Keratinocyte (primary cell): ENCODE data around the gene IGFLR1. TPM values are rescaled to one million over a fixed set of nuclear protein-coding genes. Genes with fewer than 3 reads are reported as not detected.

Experiments used
- DNase-seq: peaks from one replicate; pipeline ENCODE4 v3.0.0-alpha.2; 2011; ENCODE audit warnings: low read depth, missing footprints, low spot score
- FAIRE-seq: peaks from 2 replicates; lab custom pipeline; 2011; peaks lifted over from hg19 to GRCh38; lab: Jason Lieb, UNC
- H2AFZ ChIP-seq: 2 replicates; pipeline ENCODE4 v1.6.0; 2012; ENCODE audit warnings: low read length, control low read depth, inconsistent platforms; ENCODE audit not compliant: control insufficient read depth
- H3K27ac ChIP-seq: 2 replicates; pipeline ENCODE4 v1.5.1; 2011; ENCODE audit warnings: low read length; ENCODE audit not compliant: control insufficient read depth, insufficient read depth
- H3K27me3 ChIP-seq: 3 replicates; pipeline ENCODE4 v1.6.0; 2011; ENCODE audit warnings: low read length; ENCODE audit not compliant: control insufficient read depth, insufficient read depth; ENCODE audit errors: extremely low read depth
- H3K36me3 ChIP-seq, 2 experiments: 2 replicates in 1 of 2; 3 replicates in 1 of 2; pipeline ENCODE4 v1.5.1; 2011; ENCODE audit warnings: low read length in 2 of 2, mild to moderate bottlenecking in 1 of 2; ENCODE audit not compliant: control insufficient read depth in 2 of 2, insufficient read depth in 2 of 2; ENCODE audit errors: extremely low read depth in 1 of 2
- H3K4me1 ChIP-seq: 3 replicates; pipeline ENCODE4 v1.5.1; 2011; ENCODE audit warnings: low read length; ENCODE audit not compliant: control insufficient read depth, insufficient read depth; ENCODE audit errors: extremely low read depth
- H3K4me2 ChIP-seq: 3 replicates; pipeline ENCODE4 v1.6.0; 2011; ENCODE audit warnings: low read depth, low read length; ENCODE audit not compliant: control insufficient read depth, insufficient read depth; ENCODE audit errors: extremely low read depth
- H3K4me3 ChIP-seq, 3 experiments: fragments of 200-600 bp in 1 of 3; sonication (generic) in 1 of 3; 2 replicates in 2 of 3; 3 replicates in 1 of 3; pipeline ENCODE4 v1.5.1; 2011 to 2016; ENCODE audit warnings: low read length in 3 of 3, mild to moderate bottlenecking in 3 of 3, control low read depth in 2 of 3, inconsistent platforms in 1 of 3, low read depth in 1 of 3, mixed read lengths in 1 of 3, mixed run types in 1 of 3, moderate library complexity in 1 of 3; ENCODE audit not compliant: control insufficient read depth in 2 of 3, insufficient read depth in 2 of 3; ENCODE audit errors: extremely low read depth in 1 of 3
- H3K79me2 ChIP-seq: 2 replicates; pipeline ENCODE4 v1.6.0; 2012; ENCODE audit warnings: low read length; ENCODE audit not compliant: control insufficient read depth, insufficient read depth
- H3K9ac ChIP-seq: 3 replicates; pipeline ENCODE4 v1.6.0; 2011; ENCODE audit warnings: low read length; ENCODE audit not compliant: control insufficient read depth, insufficient read depth; ENCODE audit errors: extremely low read depth
- H3K9me1 ChIP-seq: 3 replicates; pipeline ENCODE4 v1.6.0; 2011; ENCODE audit warnings: low read length; ENCODE audit not compliant: control insufficient read depth, insufficient read depth; ENCODE audit errors: extremely low read depth
- H3K9me3 ChIP-seq: 2 replicates; pipeline ENCODE4 v1.5.1; 2012; ENCODE audit warnings: low read depth, low read length; ENCODE audit not compliant: control insufficient read depth
- H4K20me1 ChIP-seq: 3 replicates; pipeline ENCODE4 v1.6.0; 2011; ENCODE audit warnings: low read length; ENCODE audit not compliant: control insufficient read depth, insufficient read depth; ENCODE audit errors: extremely low read depth
- CTCF ChIP-seq, 3 experiments: IDR thresholded peaks in 1 of 3; conservative IDR thresholded peaks in 1 of 3; optimal IDR thresholded peaks in 1 of 3; 2 replicates in 2 of 3; 3 replicates in 1 of 3; pipeline versions ENCODE3 to v1.5.1; 2011; ENCODE audit warnings: low read length in 3 of 3, mild to moderate bottlenecking in 3 of 3, moderate library complexity in 2 of 3, control low read depth in 1 of 3, inconsistent platforms in 1 of 3; ENCODE audit not compliant: insufficient read depth in 2 of 3; ENCODE audit errors: extremely low read depth in 1 of 3
- EZH2 ChIP-seq: IDR thresholded peaks from one replicate; pipeline ENCODE4 v1.6.1; 2012; ENCODE audit warnings: inconsistent platforms, mild to moderate bottlenecking, low read length, moderate library complexity
- dilution Hi-C: fragments of 300-500 bp; cut with MboI; formaldehyde crosslinking; loops from one replicate; pipeline ENCODE4 v1.7.0; 2020; ENCODE audit warnings: low sequenced_read_pairs; ENCODE audit not compliant: extremely low pct_ligation_motif_present
- polyA plus RNA-seq, 5 experiments: library from polyadenylated mRNA; depleted of rRNA in 3 of 5; stranded (reverse) in 3 of 5; stranded (forward) in 1 of 5; unstranded in 1 of 5; fragments of >200 nt; gene quantifications; 1 replicate in 1 of 5; 2 replicates in 3 of 5; 3 replicates in 1 of 5; pipeline versions ENCODE4 v1.2.1 to v1.2.3, GENCODE V29; 2011 to 2012; ENCODE audit warnings: missing spikeins in 2 of 5, low read depth in 1 of 5, low replicate concordance in 1 of 5

IGFLR1 gene
- polyA plus RNA-seq, 1 donor (not counting 4 experiments of a cell fraction or from before 2014, with no cell fraction given) = 0.34 TPM

GRCh38 chr19:35783469-35784434, 41.5 kb upstream of the IGFLR1 start:
- Histone ChIP-seq H4K20me1 (peaks cover 2% of the 10 kb centered on the region), H3K4me2 (no peak overlapping the region), H3K9me1 (no peaks in the 10 kb centered on the region), H3K36me3 (no peaks in the 10 kb centered on the region), H3K79me2 (no peaks in the 10 kb centered on the region), H3K9ac (no peak overlapping the region), H3K27me3 (no peaks in the 10 kb centered on the region), H2AFZ (no peak overlapping the region), H3K4me1 (no peaks in the 10 kb centered on the region), H3K9me3 (no peaks in the 10 kb centered on the region), H3K4me3 (no peak overlapping the region), H3K27ac (no peak overlapping the region)
- FAIRE-seq (no peak), DNase-seq (no peak)
- dilution Hi-C loops = no loop called here
- no peak for TF ChIP-seq CTCF (optimal IDR thresholded peaks at IDR 0.05 in 1 of 3, IDR thresholded peaks at IDR 0.05 in 1 of 3, conservative IDR thresholded peaks at IDR 0.05 in 1 of 3; ENCODE audit: extremely low read depth in 1 of 3, insufficient read depth in 2 of 3, low read length in 3 of 3)
- TF ChIP-seq EZH2 = no peak

- Histone ChIP-seq H3K9me3 (no peaks in the 10 kb centered on the region), H3K79me2 (no peaks in the 10 kb centered on the region), H4K20me1 (no peaks in the 10 kb centered on the region), H3K4me1 (no peaks in the 10 kb centered on the region), H3K9me1 (no peaks in the 10 kb centered on the region), H3K27ac (no peak overlapping the region), H2AFZ (no peak overlapping the region), H3K27me3 (no peaks in the 10 kb centered on the region), H3K9ac (no peak overlapping the region), H3K36me3 (no peaks in the 10 kb centered on the region), H3K4me2 (no peak overlapping the region), H3K4me3 (no peak overlapping the region)
- FAIRE-seq (no peak), DNase-seq (no peak)
- TF ChIP-seq CTCF (optimal IDR thresholded peaks at IDR 0.05 in 1 of 3, IDR thresholded peaks at IDR 0.05 in 1 of 3, conservative IDR thresholded peaks at IDR 0.05 in 1 of 3; ENCODE audit: extremely low read depth in 1 of 3, insufficient read depth in 2 of 3, low read length in 3 of 3) = no peak
- no peak for TF ChIP-seq EZH2
- dilution Hi-C loops = no loop called here
Measured at GRCh38 chr19:35782589-35782988, 40.3 kb upstream of the IGFLR1 start.
